ENCODE data around the gene TBX6.
"Not testable (repeated sequence)": the region's sequence is repeated elsewhere in the genome, so short reads cannot be mapped to it uniquely, and the experiment has no call there.

The TBX6 gene

DNA sequence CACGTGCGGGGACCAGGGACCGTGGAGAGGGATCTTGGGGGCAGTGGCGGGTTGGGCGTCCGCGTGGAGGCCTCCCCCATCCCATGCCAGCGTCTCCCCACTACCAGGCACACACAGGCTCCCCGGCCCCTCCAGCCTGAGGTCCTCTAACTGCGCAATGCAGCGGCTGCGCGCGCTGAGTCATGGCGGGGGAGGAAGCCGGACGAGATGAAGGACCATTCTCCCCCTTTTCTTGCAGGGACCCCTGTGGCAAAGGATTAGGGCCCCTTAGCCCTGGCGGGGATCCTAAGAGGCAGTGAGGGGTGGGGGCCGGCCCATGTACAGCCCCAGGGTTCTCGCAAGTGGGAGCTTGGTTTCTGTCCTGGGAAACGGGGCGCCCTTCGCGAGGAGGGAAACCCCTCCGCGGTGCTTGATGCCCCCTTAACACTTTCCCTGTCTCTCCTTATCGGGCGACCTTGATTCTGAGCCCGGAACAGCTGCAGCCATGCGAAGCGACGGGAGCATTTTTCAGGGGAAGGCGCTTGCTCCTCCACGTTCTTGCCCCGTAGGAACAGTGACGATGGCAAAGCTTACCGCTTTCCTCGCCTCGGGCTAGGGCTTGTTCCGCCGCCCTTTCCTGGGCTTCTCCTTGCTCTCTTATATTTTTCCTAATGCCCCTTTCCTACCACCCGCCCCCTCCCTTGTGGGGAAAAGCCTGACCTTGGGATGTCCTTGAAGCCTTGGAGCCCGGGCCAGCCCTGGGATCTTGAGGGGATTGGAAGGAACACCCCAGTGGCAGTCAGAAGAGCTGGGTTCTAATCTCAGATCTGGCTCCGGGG is 25.6 kb downstream of the TBX6 start:
- DNase-seq (ENCODE audit: low read depth), result no peak

DNA sequence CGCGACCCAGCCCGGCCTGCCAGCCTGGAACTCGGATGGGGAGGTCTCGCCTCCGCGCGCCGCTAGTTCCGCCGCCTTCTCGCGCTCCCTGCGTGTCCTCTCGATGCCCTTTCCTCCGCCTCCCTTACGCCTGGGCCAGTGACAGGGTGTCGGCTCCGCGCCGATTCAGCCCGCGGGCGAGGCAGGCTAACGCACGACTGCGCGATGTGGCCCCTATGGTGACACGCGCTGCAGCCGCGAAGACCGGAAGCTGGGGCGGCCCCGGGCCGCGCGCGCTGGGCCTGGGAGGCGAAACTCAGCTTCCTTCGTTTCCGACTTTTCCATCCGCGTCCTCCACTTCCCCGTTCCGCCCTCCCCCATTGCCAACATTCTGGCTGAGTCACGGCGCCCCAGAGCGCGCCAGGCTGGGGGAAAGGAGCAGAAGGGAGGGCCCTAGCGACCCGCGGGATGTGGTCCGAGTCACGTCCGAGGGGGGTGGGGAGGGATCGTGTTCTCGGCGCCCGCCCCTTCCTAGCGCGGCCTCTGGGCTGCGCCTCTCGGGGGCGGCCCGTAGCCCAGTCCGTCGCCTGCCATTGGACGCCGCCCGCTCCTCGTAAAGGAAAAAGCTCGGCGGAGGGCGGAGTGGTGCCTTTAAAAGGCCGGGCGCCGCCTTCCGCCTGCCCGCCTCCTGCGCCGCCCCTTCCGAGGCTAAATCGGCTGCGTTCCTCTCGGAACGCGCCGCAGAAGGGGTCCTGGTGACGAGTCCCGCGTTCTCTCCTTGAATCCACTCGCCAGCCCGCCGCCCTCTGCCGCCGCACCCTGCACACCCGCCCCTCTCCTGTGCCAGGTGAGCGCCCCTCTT is 26.4 kb downstream of the TBX6 start, which contains the start of gene ALDOA:
Gene ALDOA, plus strand, starts transcription at position 659 of the 841 bp plus-strand sequence. CDS start 1,138 bp downstream, outside the sequence.
- peak; percentile 98 for DNase-seq (ENCODE audit: low read depth)

DNA sequence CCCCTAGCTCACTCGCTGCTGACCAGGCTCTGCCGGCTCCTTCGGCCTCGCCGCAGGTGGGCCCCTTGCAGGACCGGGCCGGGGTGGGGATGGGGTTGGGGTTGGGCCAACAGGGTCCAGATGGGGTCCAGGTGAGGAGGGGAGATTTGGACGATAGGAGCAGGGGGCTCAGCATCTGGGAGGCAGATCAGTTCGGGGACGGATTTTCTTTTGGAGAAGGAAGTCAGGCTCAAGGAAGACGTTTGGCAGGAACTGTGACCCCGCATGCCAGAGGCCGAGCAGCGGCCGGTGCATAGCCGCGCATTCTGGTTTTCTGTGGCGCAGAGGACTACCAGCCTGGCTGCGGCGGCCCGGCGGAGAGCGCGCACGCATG is 27.0 kb downstream of the TBX6 start:
- no peak for DNase-seq (ENCODE audit: low read depth)

DNA sequence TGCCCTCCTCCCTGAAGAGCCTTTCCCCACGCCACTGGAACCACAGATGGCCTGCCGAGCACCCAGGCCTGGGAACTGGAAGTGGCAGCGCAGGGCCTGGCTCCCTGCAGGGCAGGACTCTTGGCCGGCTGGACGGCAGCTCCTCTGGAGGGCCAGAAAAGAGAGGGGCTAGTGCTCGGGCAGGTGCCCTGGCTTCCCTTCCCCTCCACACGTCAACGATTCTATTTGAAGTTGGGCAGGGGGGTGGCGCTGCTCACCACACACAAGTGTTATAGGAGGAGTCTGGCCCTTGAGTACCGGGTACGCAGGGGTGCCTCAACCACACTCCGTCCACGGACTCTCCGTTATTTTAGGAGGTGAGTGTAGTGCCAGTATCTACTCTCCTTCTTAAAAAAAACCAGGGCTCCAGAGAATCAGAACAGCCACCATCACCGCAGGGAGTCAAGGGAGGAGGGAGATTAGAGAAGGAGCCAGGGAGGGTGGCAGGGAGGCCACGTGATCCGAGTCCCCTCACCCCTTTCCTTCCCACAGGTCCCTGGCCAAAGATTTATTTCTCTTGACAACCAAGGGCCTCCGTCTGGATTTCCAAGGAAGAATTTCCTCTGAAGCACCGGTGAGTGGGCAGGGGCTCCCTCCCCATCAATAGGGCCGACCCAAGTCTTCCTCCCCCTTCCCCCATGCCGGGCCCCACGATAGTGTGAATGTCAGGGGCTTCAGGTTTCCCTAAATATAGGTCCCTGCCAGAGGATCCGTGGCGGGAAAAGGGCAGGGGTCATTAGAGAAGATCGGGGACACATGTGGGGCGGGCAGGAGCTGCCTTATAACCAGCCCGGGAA is 27.6 kb downstream of the TBX6 start:
- no peak for DNase-seq (ENCODE audit: low read depth)

DNA sequence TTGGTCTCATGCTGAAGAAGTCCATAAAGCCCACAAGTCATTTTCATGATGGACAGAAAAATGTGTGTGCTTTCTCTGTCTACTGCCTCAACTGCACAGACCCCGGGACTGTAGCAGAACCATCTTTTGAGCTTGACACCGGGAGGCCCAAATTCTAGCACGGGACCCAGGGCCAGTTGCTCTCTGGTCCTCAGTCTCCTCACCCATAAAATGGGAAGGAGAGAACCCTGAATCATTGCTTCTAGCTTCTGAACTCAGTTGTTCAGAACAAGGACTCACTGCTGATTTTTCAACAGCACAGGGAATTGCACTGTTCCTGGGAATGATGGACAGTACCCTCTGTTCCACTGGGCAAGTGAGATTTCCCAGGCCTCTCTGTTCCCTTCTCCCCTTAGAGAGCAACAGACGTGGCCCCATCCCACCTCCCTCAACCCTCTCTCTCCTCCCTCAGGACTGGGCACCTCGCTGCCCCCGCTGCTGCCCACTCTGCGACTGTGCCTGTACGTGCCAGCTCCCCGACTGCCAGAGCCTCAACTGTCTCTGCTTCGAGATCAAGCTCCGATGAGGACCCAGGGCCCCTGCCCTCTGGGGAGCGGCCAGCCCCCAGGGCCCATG is 28.3 kb downstream of the TBX6 start:
- DNase-seq (ENCODE audit: low read depth), result no peak

DNA sequence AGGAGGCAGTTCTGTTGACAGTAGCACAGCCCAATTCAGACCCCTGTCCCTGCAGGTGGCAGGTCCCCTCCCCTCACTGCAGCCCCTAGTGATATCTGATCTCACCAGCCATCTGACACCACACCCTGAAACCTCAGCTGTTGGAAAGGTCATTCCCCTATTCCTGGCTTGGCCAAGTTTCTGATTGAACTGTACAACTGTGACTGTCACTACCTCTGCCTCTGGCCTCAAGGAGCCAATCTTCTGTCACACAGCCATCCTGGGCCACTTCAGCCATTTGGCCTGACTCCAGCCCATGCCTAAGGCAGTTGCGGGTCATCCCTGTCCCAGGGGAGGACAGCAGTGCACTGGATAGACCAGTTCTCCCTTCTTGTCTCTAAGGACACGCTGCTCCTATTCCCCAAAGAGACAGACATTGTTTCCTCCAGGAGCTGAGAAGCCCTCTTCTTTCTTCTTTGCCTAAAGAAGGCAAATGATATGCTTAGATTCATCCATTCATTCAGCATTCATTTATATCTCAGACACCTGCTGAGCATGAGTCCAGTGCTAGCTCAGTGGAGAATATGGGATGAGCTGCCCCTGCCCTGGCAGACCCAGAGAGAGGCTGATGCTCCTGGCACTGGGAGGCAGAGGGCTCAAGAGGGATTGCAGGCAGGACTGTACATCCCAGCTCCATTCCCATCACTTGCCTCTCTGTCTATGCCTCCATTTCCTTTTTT is 30.7 kb downstream of the TBX6 start:
- DNase-seq (ENCODE audit: low read depth), result no peak

DNA sequence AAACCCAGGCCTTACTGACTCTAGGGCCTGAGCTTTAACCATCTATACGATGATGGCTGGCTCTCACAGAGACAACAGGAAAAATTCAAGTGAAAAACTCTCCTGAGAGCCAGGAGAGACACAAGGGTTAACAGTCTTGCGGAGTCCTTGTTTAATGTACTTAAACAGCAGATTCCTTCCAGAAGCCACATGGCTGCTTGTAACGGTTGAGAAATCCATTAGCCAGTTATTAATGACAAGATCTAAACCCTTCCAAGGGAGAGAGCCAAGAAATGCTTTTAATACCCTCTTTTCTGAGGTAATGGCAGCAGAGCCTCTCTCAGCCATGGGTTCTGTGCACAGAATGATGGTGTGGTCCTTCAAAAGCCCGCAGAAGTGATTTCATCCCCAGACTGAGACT is 31.4 kb downstream of the TBX6 start:
- DNase-seq (ENCODE audit: low read depth), result no peak

DNA sequence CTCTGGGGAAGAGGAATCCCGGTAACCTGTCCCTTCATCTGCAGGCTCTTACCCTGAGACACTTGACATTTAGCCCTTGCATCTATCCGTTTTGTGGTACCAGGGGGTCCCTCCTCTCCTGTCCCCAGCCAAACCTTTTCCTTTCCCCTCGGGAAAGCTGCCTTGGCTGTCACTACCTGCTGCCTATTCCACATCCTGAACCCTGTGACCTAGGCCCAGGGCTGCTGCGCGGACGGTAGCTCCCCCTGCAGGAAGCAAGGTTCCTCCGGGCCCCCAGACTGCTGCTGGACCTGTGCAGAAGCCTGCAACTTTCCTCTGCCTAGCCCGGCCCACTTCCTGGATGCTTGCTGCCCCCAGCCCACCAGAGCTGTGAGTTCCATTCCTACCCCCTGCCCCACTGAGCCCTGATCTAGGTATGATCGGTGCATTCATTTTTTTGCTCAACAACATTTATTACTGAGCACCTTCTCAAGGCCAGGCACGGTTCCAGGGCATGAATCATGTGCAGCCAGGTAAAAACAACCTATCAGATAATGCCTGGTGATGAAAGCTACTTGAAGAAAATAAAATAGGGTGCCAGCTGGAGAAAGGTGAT is 36.7 kb downstream of the TBX6 start:
- no peak for DNase-seq (ENCODE audit: low read depth)

DNA sequence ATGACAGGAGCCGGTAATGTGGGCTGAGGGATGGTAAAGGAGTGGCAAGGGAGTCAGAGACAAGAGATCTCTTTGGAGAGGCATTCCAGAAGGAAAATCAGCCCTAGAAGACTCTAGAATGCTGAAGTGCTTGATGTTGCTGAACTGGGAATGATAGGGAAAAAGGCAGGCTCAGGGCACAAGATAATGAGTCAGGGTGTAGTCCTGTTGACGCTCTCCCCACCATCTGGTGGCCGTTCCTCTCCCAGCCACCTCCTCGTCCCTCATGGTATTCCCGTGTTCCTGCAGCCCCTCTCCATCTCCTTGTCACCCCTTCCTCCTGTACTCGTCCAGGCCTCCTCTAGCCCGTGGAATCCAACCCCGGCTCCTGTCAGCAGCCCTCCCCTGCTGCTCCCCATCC is 37.3 kb downstream of the TBX6 start:
- DNase-seq (ENCODE audit: low read depth), result no peak

DNA sequence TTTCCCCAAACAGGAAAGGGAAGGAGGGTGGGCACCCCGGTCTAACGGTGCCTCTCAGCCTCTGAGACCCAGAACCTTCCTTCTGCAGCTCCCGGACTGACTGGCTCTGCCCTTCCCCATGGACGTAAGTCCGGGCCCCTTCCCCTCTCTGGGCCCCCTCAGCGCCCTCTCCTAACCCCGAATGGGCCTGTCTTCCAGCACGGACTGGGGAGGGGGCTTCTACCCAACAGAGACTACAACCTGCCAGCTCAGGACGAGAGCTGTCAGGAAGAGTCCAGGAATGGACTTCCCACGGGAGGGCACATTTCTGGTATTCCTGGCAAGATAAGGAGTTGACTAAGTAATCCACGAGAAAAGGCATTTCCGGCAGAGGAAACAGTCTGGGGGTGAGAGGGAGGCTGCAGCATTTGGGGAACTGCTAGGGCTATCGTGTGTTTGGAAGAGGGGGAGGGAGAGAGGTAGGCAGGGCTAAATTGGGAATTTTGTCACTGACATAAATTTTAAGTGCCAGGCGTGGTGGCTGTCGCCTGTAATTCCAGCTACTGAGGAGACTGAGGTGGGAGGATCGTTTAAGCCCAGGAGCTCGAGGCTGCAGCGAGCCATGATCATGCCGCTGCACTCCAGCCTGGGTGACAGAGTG is 38.2 kb downstream of the TBX6 start:
- no peak for DNase-seq (ENCODE audit: low read depth)

DNA sequence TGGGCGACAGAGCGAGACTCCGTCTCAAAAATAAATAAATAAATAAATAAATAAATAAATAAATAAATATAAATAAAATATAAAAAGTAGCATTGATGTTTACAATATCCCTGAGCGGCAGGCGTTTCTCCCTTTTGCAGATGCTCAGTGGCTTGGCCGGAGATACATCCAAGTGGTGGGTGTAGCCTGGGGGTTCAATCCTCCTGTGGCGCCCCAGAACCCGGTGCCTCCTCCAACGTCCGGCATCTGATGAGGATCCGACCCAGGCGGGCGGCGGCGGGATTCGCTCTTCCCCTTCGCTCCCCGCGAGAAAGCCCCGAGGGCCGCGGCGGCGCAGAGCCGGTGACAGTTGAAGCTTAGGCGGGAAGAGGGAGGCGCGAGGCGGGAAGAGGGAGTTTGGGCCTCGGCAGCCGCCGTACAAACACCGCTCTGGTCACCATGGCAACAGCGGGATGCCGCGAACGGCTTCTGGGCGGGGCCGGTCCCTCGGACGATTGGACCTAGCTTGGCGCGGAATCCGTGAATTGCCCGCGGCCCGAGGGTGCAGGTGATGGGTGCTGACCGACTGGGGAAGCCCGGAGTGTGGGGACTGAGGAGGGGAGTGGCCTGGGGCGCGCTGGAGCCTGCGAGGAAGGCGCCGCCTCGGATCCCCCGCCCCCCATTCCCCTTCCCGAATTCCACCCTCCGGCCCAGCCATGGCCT is 38.9 kb downstream of the TBX6 start:
- DNase-seq (ENCODE audit: low read depth), result peak; percentile 80

DNA sequence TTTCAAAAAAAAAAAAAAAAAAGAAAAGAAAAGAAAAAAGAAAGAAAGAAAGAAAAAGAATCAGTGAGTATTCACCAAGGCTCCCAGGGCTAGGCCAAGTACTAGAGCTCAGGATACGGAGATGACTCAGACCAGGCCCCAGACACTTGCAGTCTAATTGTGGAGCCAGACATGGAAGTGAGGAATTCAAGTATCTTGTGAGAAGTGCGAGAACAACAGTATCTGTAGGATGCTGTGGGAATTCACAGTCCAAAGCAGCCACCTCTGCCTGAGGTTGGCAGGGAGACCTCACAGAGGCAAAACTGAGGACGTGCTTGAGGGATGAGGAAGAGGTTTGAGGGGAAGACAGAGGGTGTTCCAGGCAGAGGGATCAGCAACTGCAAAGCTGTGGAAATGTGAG is 40.2 kb downstream of the TBX6 start:
- DNase-seq (ENCODE audit: low read depth), result no peak

DNA sequence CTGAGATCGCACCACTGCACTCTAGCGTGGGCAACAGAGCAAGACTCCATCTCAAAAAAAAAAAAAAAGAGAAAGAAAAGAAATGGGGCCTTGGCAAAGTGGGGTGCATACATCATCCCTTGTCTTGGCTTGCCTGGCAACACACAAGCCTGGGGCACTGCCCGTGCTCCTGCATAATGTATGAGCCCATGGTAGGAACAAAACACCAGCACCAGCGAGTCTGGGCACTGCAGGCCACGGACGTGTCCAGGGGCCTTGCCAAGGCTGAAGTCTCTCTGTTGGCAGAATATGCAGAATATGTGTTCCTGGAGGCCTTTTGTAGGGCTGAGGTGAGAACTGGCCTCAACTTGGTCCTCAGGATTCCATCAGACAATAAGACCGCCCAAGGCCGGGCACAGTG is 41.9 kb downstream of the TBX6 start:
- no peak for DNase-seq (ENCODE audit: low read depth)

DNA sequence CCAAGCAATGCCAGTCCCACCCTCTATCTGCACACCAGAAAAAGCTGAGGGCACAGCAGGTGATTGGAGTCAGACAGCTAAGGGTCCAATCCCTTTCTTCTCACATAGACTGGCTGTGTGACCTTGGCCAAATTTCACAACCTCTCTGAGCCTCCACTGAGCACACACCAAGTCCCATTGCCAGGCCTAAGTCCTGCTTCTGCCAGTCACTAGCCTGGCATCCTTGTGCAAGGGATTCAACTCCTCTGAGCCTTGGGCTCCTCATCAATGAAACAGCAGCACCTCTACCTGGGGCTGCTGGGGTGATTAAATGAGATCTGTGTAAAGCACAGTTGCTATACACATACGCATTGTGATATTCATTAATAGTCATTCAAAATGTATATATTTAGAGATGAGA is 45.1 kb downstream of the TBX6 start:
- no peak for DNase-seq (ENCODE audit: low read depth)

DNA sequence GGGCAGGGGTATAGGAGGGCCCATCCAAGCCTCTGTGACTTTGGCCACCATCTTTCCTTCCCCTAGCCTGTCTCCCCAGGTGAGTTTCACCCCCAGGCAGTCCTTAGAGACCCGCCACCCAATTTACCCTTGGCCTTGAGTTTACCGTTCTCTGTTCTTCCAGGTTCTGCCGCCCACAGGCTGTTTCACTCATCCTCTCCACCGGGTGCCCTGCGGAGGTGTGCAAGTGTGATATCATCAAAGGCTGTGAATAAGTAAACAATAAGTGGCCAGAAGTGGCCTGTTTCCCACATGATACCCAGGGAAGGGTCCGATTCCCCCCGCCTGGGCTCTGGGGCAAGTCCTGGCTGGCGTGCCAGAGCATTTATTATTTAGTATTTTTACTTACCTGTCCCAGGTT is 45.5 kb downstream of the TBX6 start:
- DNase-seq (ENCODE audit: low read depth), result no peak

DNA sequence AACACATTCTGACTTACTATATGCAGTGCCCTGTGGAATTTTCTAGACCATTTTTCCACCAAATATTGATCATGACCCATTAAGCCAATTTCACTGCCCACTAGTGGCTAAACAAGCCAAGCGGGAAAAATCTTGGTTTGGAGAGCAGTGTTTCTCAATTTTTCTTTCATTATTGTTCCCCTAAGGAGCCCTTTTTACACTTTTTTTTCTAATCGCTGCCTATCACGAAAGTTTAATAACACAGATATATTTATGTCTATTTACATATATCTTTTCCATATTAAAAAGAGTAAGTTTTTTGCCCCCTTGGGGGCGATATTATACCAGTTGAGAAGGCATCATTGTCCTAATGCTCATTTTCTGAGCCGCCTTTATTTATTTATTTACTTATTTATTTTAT is 49.9 kb downstream of the TBX6 start:
- DNase-seq (ENCODE audit: low read depth), result no peak

DNA sequence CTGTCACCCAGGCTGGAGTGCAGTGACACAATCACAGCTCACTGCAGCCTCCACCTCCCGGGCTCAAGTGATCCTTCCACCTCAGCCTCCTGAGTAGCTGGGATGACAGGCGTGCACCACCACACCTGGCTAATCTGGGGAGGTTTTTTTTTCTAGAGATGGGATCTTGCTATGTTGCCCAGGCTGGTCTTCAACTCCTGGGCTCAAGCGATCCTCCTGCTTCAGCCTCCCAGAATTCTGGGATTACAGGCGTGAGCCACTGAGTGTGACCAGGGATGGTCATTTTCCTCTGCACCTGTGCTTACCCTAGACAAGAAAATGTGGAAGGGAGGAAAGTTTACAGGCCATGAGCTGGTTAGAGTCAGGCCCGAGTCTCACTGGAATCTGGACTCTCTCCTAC is 51.0 kb downstream of the TBX6 start:
- not testable (repeated sequence) for DNase-seq (ENCODE audit: low read depth)

DNA sequence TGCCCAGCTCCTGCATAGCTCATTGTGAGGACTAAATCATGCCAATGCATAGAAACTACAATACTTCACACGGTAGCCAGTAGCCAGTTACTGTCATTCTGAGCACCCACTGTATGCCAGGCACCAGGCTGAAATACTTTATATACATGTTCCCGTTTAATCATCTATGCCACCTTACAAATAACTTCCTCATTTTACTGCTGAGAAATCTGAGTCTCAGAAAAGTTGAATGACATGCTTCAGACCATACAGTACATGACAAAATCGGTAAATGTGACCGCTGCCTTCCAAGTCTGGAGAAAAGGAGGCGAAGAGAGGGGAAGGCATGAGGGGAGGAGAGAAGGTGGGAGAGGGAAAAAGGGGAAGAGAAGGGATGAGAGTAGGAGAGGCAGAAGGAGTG is 51.5 kb downstream of the TBX6 start:
- no peak for DNase-seq (ENCODE audit: low read depth)
